Osteoblast (primary cell): Measurements from ENCODE around the gene ASF1B. TPM values are rescaled to one million over a fixed set of nuclear protein-coding genes. Genes with fewer than 3 reads are reported as not detected.

ENCODE experiments used
- DNase-seq: peaks from one replicate; pipeline ENCODE4 v3.0.0; 2011; ENCODE audit warnings: low spot score, mixed read lengths; ENCODE audit not compliant: insufficient read length; ENCODE audit errors: missing footprints
- H2AFZ ChIP-seq: 2 replicates; pipeline ENCODE4 v1.6.0; 2011; ENCODE audit warnings: mild to moderate bottlenecking, low read length
- H3K27ac ChIP-seq: 2 replicates; pipeline ENCODE4 v1.5.1; 2011; ENCODE audit warnings: mild to moderate bottlenecking, low read depth, low read length, moderate library complexity
- H3K27me3 ChIP-seq: 2 replicates; pipeline ENCODE4 v1.6.0; 2012; ENCODE audit warnings: mild to moderate bottlenecking, control low read depth, inconsistent platforms, low read length, moderate library complexity; ENCODE audit not compliant: insufficient read depth
- H3K36me3 ChIP-seq: 2 replicates; pipeline ENCODE4 v1.5.1; 2011; ENCODE audit warnings: mild to moderate bottlenecking, low read length, control low read depth, moderate library complexity; ENCODE audit not compliant: insufficient read depth
- H3K4me1 ChIP-seq: 2 replicates; pipeline ENCODE4 v1.5.1; 2011; ENCODE audit warnings: mild to moderate bottlenecking, low read length, control low read depth, moderate library complexity; ENCODE audit not compliant: insufficient read depth
- H3K4me2 ChIP-seq: 2 replicates; pipeline ENCODE4 v1.6.0; 2011; ENCODE audit warnings: mild to moderate bottlenecking, low read length; ENCODE audit not compliant: insufficient read depth
- H3K4me3 ChIP-seq: fragments of 200-600 bp; sonication (generic); 3 replicates; pipeline ENCODE4 v1.5.1; 2012; ENCODE audit warnings: mild to moderate bottlenecking, low read length, inconsistent platforms; ENCODE audit not compliant: insufficient read depth
- H3K79me2 ChIP-seq: 2 replicates; pipeline ENCODE4 v1.6.0; 2012; ENCODE audit warnings: mild to moderate bottlenecking, low read length, control low read depth, inconsistent platforms; ENCODE audit not compliant: insufficient read depth
- H3K9me3 ChIP-seq: 2 replicates; pipeline ENCODE4 v1.5.1; 2011; ENCODE audit warnings: low read depth, low read length, control low read depth
- H4K20me1 ChIP-seq: 2 replicates; pipeline ENCODE4 v1.6.0; 2012; ENCODE audit warnings: mild to moderate bottlenecking, low read length, control low read depth; ENCODE audit not compliant: insufficient read depth
- total RNA-seq: library from RNA; depleted of rRNA; stranded (reverse); fragments of >200 nt; gene quantifications from 2 replicates; pipeline ENCODE4 v1.2.3, GENCODE V29; 2012
- TF ChIP-seq, protein P1 (sequence below): IDR thresholded peaks from 2 replicates; pipeline ENCODE4 v1.5.1; 2011; ENCODE audit warnings: mild to moderate bottlenecking, low read depth, low read length, moderate library complexity; ENCODE audit errors: extremely low read depth

ASF1B gene
- total RNA-seq, 1 donor = 1.1 TPM

DNA sequence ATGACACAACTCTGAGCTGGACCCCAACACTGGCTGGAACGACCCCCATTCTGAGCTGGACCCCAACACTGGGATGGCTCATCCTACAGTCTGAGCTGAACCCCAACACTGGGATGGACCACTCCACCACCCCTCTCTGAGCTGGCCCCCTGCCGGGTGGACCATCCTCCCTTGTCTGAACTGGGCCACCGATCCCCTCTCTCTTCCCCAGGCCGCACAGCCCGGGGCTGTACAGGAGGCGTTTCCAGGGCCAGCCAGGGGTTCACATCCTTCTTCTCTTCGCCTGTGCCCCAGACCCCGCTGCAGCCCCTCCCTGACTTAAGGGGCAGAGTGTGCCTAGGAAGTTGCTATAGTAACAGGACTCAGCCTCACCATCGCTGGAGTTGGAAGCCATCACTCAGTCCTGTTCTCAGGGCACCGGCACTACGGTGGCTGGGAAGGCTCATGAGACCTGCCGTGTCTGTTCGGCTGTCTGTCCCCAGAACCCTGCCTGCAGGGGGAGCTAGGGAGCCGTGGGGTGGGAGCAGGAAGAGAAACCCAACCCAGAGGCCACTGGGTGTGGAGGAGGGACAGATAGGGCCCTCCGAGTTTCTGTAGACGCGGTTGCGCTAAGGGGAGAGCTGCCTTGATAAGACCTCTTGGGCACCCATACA is 22.5 kb downstream of the ASF1B start:
- Histone ChIP-seq H3K27ac (no peak overlapping the region), H3K9me3 (no peaks in the 10 kb centered on the region), H4K20me1 (peaks cover 10% of the 10 kb centered on the region), H3K4me3 (no peak overlapping the region), H3K36me3 (peaks cover 6% of the 10 kb centered on the region), H3K4me1 (peaks cover 39% of the 10 kb centered on the region), H3K4me2 (peak overlapping the region; percentile 75), H3K27me3 (no peaks in the 10 kb centered on the region), H3K79me2 (peaks cover 80% of the 10 kb centered on the region), H2AFZ (no peak overlapping the region)
- DNase-seq = peak; percentile 69
- TF ChIP-seq, protein P1, sequence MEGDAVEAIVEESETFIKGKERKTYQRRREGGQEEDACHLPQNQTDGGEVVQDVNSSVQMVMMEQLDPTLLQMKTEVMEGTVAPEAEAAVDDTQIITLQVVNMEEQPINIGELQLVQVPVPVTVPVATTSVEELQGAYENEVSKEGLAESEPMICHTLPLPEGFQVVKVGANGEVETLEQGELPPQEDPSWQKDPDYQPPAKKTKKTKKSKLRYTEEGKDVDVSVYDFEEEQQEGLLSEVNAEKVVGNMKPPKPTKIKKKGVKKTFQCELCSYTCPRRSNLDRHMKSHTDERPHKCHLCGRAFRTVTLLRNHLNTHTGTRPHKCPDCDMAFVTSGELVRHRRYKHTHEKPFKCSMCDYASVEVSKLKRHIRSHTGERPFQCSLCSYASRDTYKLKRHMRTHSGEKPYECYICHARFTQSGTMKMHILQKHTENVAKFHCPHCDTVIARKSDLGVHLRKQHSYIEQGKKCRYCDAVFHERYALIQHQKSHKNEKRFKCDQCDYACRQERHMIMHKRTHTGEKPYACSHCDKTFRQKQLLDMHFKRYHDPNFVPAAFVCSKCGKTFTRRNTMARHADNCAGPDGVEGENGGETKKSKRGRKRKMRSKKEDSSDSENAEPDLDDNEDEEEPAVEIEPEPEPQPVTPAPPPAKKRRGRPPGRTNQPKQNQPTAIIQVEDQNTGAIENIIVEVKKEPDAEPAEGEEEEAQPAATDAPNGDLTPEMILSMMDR = peak; percentile 35

DNA sequence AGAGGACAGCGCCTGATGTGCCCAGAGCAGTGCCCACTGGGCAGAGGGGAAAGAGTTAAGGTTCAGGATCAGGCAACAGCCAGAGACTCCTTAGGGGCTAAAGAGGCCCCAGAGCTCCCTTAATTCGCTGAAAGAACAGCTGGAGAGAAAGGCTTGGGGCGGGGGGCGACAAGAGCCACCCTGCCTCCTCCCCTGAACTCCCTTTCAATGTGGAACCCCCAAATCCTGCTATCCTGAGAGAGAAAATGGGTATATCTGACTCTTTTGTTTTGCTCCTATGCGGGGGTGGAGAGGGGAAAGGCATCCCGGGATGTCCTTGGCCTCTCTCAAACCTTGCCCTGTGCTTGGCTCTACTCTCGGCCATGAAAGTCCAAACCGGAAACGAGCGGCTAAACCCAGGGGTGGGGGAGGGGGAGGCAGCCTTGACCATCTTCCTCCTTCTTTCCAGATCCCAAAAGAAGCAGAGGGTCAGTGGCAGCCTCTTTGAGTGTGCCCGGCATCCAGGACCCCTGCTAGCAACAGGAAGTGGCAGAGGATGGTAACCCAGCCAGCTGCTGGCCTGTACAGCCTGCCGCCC is 23.5 kb downstream of the ASF1B start:
- H3K27ac ChIP-seq = peak overlapping the region; percentile 67
- peaks cover 32% of the 10 kb centered on the region for H3K4me1 ChIP-seq
- H2AFZ ChIP-seq = peak overlapping the region; percentile 40
- H4K20me1 ChIP-seq = peaks cover 11% of the 10 kb centered on the region
- DNase-seq = peak; percentile 92
- H3K36me3 ChIP-seq = peaks cover 6% of the 10 kb centered on the region
- no peaks in the 10 kb centered on the region for H3K9me3 ChIP-seq
- TF ChIP-seq, protein P1 = no peak
- no peaks in the 10 kb centered on the region for H3K27me3 ChIP-seq
- peak overlapping the region; percentile 75 for H3K4me2 ChIP-seq
- peaks cover 82% of the 10 kb centered on the region for H3K79me2 ChIP-seq
- peak overlapping the region; percentile 51 for H3K4me3 ChIP-seq

DNA sequence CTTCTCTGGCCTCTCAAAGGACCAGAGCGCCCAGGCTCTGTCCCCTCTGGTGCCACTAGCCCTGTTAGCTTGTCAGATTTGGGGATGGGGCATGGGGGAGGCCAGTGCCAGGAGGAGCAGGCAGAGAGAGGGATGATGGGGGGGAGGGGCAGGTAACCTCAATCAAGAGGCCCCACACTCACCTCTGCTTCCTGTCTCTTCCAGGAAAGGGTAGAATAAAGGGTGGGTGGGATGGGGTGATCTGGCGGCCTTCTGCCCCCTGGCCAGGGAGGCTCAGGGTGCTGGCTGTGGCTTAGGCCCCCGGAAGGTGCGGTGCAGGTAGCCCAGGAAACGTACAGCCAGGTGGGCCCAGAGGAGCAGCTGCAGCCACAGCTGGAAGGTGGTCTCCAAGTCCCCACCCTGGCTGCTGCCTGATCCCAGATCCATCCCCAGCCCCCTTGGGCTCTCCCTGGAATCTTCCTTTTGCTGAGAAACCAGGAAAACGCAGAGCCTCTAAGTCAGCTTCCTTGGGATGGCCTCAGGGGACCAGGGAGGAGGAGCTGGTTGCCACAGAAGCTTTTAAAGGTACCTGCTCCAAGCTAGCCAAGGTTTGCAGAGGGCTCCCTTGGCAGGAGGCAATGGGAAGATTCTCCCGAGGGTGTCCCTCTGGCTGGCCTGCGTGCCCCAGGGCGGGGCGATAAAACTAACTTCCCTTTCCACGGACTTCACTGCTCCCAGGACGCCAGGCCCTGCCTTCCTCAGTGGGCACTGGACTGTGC is 24.2 kb downstream of the ASF1B start:
- Histone ChIP-seq H3K9me3 (no peaks in the 10 kb centered on the region), H3K27me3 (no peaks in the 10 kb centered on the region), H3K4me2 (peak overlapping the region; percentile 75), H4K20me1 (peaks cover 13% of the 10 kb centered on the region), H2AFZ (peak overlapping the region; percentile 40), H3K79me2 (peaks cover 87% of the 10 kb centered on the region), H3K36me3 (peaks cover 8% of the 10 kb centered on the region), H3K4me3 (peak overlapping the region; percentile 51), H3K27ac (peak overlapping the region; percentile 67), H3K4me1 (peaks cover 32% of the 10 kb centered on the region)
- TF ChIP-seq, protein P1 = no peak
- DNase-seq = peak; percentile 96

GRCh38 chr19:14111486-14111885 is 24.9 kb downstream of the ASF1B start:
- Histone ChIP-seq H3K4me1 (peaks cover 30% of the 10 kb centered on the region), H3K79me2 (peaks cover 79% of the 10 kb centered on the region), H3K9me3 (no peaks in the 10 kb centered on the region), H3K27ac (no peak overlapping the region), H4K20me1 (peaks cover 11% of the 10 kb centered on the region), H3K4me2 (no peak overlapping the region), H2AFZ (no peak overlapping the region), H3K4me3 (no peak overlapping the region), H3K36me3 (peaks cover 13% of the 10 kb centered on the region), H3K27me3 (no peaks in the 10 kb centered on the region)
- peak; percentile 6 for DNase-seq
- TF ChIP-seq, protein P1 = no peak
